ENCODE measurements around the gene SPOPL.

Gene SPOPL

GRCh38 chr2:138496096-138496651 is 5.4 kb upstream of the SPOPL start:
- no peak for TF ChIP-seq RAD21 (IDR thresholded peaks at IDR 0.05; ENCODE audit: low read depth)
- no peak for TF ChIP-seq CREB1 (IDR thresholded peaks at IDR 0.05; ENCODE audit: low read depth)
- TF ChIP-seq TCF12 (IDR thresholded peaks at IDR 0.05; ENCODE audit: low read depth) = no peak
- TF ChIP-seq, protein P1, sequence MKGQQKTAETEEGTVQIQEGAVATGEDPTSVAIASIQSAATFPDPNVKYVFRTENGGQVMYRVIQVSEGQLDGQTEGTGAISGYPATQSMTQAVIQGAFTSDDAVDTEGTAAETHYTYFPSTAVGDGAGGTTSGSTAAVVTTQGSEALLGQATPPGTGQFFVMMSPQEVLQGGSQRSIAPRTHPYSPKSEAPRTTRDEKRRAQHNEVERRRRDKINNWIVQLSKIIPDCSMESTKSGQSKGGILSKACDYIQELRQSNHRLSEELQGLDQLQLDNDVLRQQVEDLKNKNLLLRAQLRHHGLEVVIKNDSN (IDR thresholded peaks at IDR 0.05) = no peak
- no peak for TF ChIP-seq NFIC (IDR thresholded peaks at IDR 0.05)
- no peak for TF ChIP-seq EP300 (IDR thresholded peaks at IDR 0.05; ENCODE audit: borderline replicate concordance)
- TF ChIP-seq REST (IDR thresholded peaks at IDR 0.05; ENCODE audit: low read depth) = no peak
- no peak for TF ChIP-seq TEAD4 (IDR thresholded peaks at IDR 0.05)
- no peak for TF ChIP-seq MAX (IDR thresholded peaks at IDR 0.05)
- no peak for TF ChIP-seq CEBPB (IDR thresholded peaks at IDR 0.05)
- no peak for TF ChIP-seq FOXM1 (IDR thresholded peaks at IDR 0.05; ENCODE audit: borderline replicate concordance, low read depth)
- TF ChIP-seq YY1 (IDR thresholded peaks at IDR 0.05; ENCODE audit: low read depth) = no peak
- no peak for TF ChIP-seq ZBTB7A (IDR thresholded peaks at IDR 0.05; ENCODE audit: low read depth)

DNA sequence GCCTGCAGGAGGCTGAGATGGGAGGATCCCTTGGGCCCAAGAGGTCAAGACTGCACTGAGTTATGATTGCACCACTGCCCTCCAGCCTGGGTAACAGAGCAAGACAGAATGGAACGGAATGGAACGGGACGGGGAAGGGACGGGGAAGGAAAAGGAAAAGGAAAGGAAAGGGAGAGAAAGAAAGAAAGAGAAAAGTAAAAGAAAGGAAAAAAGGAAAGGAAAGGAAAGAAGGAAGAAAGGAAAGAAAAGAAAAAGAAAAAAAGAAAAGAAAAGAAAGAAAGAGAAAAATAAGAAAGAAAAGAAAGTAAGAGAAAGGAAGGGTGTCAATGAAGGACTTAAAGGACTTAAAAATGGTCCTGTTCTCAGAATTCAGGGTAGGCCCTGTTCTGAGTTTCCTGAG is 4.3 kb upstream of the SPOPL start:
- no peak for TF ChIP-seq CREB1 (IDR thresholded peaks at IDR 0.05; ENCODE audit: low read depth)
- TF ChIP-seq RAD21 (IDR thresholded peaks at IDR 0.05; ENCODE audit: low read depth) = no peak
- TF ChIP-seq, protein P1 (IDR thresholded peaks at IDR 0.05) = no peak
- no peak for TF ChIP-seq FOXM1 (IDR thresholded peaks at IDR 0.05; ENCODE audit: borderline replicate concordance, low read depth)
- no peak for TF ChIP-seq MAX (IDR thresholded peaks at IDR 0.05)
- TF ChIP-seq EGR1 (IDR thresholded peaks at IDR 0.05) = no peak
- TF ChIP-seq TCF12 (IDR thresholded peaks at IDR 0.05; ENCODE audit: low read depth) = no peak
- no peak for TF ChIP-seq NFIC (IDR thresholded peaks at IDR 0.05)
- no peak for TF ChIP-seq EP300 (IDR thresholded peaks at IDR 0.05; ENCODE audit: borderline replicate concordance)
- no peak for TF ChIP-seq CEBPB (IDR thresholded peaks at IDR 0.05)
- no peak for TF ChIP-seq YY1 (IDR thresholded peaks at IDR 0.05; ENCODE audit: low read depth)
- TF ChIP-seq TAF1 (IDR thresholded peaks at IDR 0.05; ENCODE audit: low read depth) = no peak
- no peak for TF ChIP-seq TEAD4 (IDR thresholded peaks at IDR 0.05)
- no peak for TF ChIP-seq REST (IDR thresholded peaks at IDR 0.05; ENCODE audit: low read depth)

- TF ChIP-seq EGR1 (IDR thresholded peaks at IDR 0.05) = no peak
- TF ChIP-seq, protein P1 (IDR thresholded peaks at IDR 0.05) = no peak
- TF ChIP-seq CEBPB (IDR thresholded peaks at IDR 0.05) = no peak
- TF ChIP-seq EP300 (IDR thresholded peaks at IDR 0.05; ENCODE audit: borderline replicate concordance) = no peak
- TF ChIP-seq ZBTB7A (IDR thresholded peaks at IDR 0.05; ENCODE audit: low read depth) = no peak
- TF ChIP-seq TCF12 (IDR thresholded peaks at IDR 0.05; ENCODE audit: low read depth) = no peak
- no peak for TF ChIP-seq MAX (IDR thresholded peaks at IDR 0.05)
- no peak for TF ChIP-seq FOXM1 (IDR thresholded peaks at IDR 0.05; ENCODE audit: borderline replicate concordance, low read depth)
Measured at GRCh38 chr2:138499684-138500083, 1.9 kb upstream of the SPOPL start.

DNA sequence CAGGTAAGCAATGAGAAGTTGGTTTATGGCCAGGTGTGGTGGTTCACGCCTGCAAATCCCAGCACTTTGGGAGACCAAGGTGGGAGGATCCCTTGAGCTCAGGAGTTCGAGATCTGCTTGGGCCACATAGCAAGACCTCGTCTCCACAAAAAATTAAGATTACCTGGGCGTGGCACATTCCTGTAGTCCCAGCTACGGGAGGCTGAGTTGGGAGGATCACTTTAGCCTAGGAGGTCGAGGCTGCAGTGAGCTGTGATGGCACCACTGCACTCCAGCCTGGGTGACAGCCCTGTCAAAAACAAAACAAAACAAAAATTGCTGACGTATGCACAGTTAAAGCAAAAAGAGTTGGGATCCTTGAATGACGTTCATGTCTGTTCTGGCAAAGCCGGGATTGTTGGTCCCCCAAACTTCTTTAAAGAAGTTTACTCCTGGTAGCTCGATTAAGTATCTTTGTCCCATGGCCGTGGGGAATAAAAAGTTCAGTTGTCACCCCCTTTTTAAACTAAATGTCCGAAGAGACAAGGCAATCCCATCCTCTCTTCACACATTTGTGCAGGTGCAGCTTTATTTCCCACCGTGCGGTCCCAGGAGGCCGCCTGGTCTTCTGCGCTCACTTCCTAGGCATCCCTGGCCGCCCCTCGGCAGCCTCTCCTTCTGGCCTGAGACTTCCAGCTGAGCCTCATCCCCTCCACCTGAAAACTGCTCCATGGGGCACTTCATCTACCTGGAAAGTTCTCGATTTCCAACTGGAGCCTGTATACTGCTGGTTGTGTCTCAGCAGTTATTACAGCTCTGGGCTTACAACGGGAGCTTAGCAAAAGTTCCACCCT is 762 bp upstream of the SPOPL start:
- no peak for TF ChIP-seq NFIC (IDR thresholded peaks at IDR 0.05)
- no peak for TF ChIP-seq TAF1 (IDR thresholded peaks at IDR 0.05; ENCODE audit: low read depth)
- TF ChIP-seq, protein P1 (IDR thresholded peaks at IDR 0.05) = no peak
- no peak for TF ChIP-seq EGR1 (IDR thresholded peaks at IDR 0.05)
- no peak for TF ChIP-seq TEAD4 (IDR thresholded peaks at IDR 0.05)
- TF ChIP-seq CREB1 (IDR thresholded peaks at IDR 0.05; ENCODE audit: low read depth) = no peak
- no peak for TF ChIP-seq YY1 (IDR thresholded peaks at IDR 0.05; ENCODE audit: low read depth)
- no peak for TF ChIP-seq REST (IDR thresholded peaks at IDR 0.05; ENCODE audit: low read depth)
- no peak for TF ChIP-seq RAD21 (IDR thresholded peaks at IDR 0.05; ENCODE audit: low read depth)
- TF ChIP-seq TCF12 (IDR thresholded peaks at IDR 0.05; ENCODE audit: low read depth) = no peak
- TF ChIP-seq CEBPB (IDR thresholded peaks at IDR 0.05) = no peak
- no peak for TF ChIP-seq MAX (IDR thresholded peaks at IDR 0.05)
- TF ChIP-seq FOXM1 (IDR thresholded peaks at IDR 0.05; ENCODE audit: borderline replicate concordance, low read depth) = no peak
- no peak for TF ChIP-seq EP300 (IDR thresholded peaks at IDR 0.05; ENCODE audit: borderline replicate concordance)
- TF ChIP-seq ZBTB7A (IDR thresholded peaks at IDR 0.05; ENCODE audit: low read depth) = no peak
